PC-3 (cell line): ENCODE results near the gene BCAR1.
"Not testable (repeated sequence)": the region's sequence is repeated elsewhere in the genome, so short reads cannot be mapped to it uniquely, and the experiment has no call there.

ENCODE experiments used
- EZH2 ChIP-seq: fragments of 300-600 bp; sonication (generic); IDR thresholded peaks from one replicate; pipeline ENCODE4 v1.6.1; 2017; ENCODE audit warnings: antibody characterized with exemption, mild to moderate bottlenecking, low read length; ENCODE audit not compliant: unreplicated experiment
- EZH2phosphoT487 ChIP-seq: fragments of 300-600 bp; sonication (generic); IDR thresholded peaks from 2 replicates; pipeline ENCODE4 v1.6.1; 2018; ENCODE audit warnings: mild to moderate bottlenecking, antibody characterized with exemption, low read length, borderline replicate concordance
- TF ChIP-seq, protein P1 (sequence below): fragments of 300-600 bp; sonication (generic); conservative IDR thresholded peaks from 2 replicates; pipeline ENCODE4 v1.5.1; 2017; ENCODE audit warnings: antibody characterized with exemption, low read depth, mild to moderate bottlenecking, low read length

DNA sequence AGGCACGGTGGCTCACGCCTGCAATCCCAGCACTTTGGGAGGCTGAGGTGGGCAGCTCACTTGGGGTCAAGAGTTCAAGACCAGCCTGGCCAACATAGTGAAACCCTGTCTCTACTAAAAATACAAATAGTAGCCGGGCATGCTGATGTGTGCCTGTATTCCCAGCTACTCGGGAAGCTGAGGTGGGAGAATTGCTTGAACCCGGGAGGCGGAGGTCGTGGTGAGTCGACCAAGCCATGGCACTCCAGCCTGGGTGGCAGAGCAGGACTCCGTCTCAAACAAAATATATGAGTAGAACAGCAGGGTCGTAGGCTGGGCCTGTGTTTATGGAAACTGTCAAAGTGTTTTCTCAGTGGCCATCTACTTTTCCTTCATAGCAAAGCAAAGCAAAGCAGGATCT, 40.1 kb downstream of the BCAR1 start:
- TF ChIP-seq EZH2, EZH2phosphoT487: not testable (repeated sequence)
- TF ChIP-seq, protein P1, sequence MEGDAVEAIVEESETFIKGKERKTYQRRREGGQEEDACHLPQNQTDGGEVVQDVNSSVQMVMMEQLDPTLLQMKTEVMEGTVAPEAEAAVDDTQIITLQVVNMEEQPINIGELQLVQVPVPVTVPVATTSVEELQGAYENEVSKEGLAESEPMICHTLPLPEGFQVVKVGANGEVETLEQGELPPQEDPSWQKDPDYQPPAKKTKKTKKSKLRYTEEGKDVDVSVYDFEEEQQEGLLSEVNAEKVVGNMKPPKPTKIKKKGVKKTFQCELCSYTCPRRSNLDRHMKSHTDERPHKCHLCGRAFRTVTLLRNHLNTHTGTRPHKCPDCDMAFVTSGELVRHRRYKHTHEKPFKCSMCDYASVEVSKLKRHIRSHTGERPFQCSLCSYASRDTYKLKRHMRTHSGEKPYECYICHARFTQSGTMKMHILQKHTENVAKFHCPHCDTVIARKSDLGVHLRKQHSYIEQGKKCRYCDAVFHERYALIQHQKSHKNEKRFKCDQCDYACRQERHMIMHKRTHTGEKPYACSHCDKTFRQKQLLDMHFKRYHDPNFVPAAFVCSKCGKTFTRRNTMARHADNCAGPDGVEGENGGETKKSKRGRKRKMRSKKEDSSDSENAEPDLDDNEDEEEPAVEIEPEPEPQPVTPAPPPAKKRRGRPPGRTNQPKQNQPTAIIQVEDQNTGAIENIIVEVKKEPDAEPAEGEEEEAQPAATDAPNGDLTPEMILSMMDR, result not testable (repeated sequence)
